Measurements from ENCODE around the gene TM4SF18.

DNA sequence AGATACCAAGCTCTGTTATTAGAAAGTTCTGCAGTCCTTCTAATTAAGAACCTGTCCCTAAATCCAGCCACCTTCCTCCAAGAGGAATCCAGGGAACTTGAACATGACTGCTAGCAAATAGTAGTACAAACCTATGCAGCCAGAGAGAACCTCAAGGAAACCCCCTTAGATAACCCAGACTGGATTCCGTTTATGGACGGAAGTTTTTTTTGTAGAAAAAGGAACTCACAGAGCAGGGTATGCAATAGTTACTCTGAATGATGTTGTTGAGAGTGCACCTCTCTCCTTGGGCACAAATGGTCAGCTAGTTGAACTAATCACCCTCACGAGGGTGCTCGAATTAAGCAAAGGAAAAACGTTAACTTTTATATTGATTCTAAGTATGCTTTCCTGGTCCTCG lies 40.8 kb downstream of the TM4SF18 start:
- TF ChIP-seq POU6F1 (CRISPR knock-in tag; IDR thresholded peaks at IDR 0.05; ENCODE audit: borderline replicate concordance, low read depth) = no peak
- TF ChIP-seq ZFP3 (CRISPR knock-in tag; IDR thresholded peaks at IDR 0.05) = no peak
- no peak for TF ChIP-seq ZC3H10 (CRISPR knock-in tag; IDR thresholded peaks at IDR 0.05)
